Renal cortex interstitium (tissue), 11 donors: ENCODE data around the gene CCDC85B. TPM values are rescaled to one million over a fixed set of nuclear protein-coding genes. Genes with fewer than 3 reads are reported as not detected.

Experiments
- DNase-seq, 11 donors: peaks; one replicate each; pipeline ENCODE4 v3.0.0-alpha.2; 2013; ENCODE audit warnings: low read depth in 9 of 11, low spot score in 4 of 11; ENCODE audit errors: extremely low read depth in 1 of 11
- polyA plus RNA-seq, 3 donors: library from polyadenylated mRNA; unstranded; fragments of 120-200 nt; gene quantifications; one replicate each; pipeline ENCODE4 v1.2.1, GENCODE V29; 2013; ENCODE audit not compliant: insufficient read length in 3 of 3

CCDC85B gene
- polyA plus RNA-seq, 3 donors, result 5.7 to 17.4 (median 11.1) TPM

GRCh38 chr11:65917434-65918210 is 27.1 kb downstream of the CCDC85B start:
- DNase-seq, result no peak

GRCh38 chr11:65918211-65919140 is 28.0 kb downstream of the CCDC85B start, which contains the start of gene C11orf68:
TSS of gene C11orf68 (minus strand) at chr11:65919062. CDS start at chr11:65919031, 31 bp downstream.
- DNase-seq, result no peak

- DNase-seq, result peak; percentile 86 to 98 (median 96)
These were observed 28.7 kb downstream of the CCDC85B start, which contains the start of gene DRAP1 for GRCh38 chr11:65919141-65919572. TSS of gene DRAP1 (plus strand) at chr11:65919426. CDS start at chr11:65919502, 76 bp downstream.

GRCh38 chr11:65919573-65920371 is 29.3 kb downstream of the CCDC85B start:
- DNase-seq, result peak in 1 of 11 donors; percentile 26

- no peak for DNase-seq
These were observed 29.9 kb downstream of the CCDC85B start for GRCh38 chr11:65920372-65920802.

- DNase-seq, result no peak
These were observed 30.6 kb downstream of the CCDC85B start for GRCh38 chr11:65921033-65921555.

GRCh38 chr11:65921876-65922275 is 31.4 kb downstream of the CCDC85B start:
- DNase-seq, result no peak

GRCh38 chr11:65922565-65922964 is 32.1 kb downstream of the CCDC85B start:
- DNase-seq, result no peak

GRCh38 chr11:65925397-65925796 is 34.9 kb downstream of the CCDC85B start:
- DNase-seq, result no peak

GRCh38 chr11:65927904-65928397 is 37.5 kb downstream of the CCDC85B start:
- no peak for DNase-seq

GRCh38 chr11:65928667-65929066 is 38.2 kb downstream of the CCDC85B start:
- DNase-seq, result no peak

- DNase-seq, result no peak
These were observed 41.5 kb downstream of the CCDC85B start for GRCh38 chr11:65931773-65932557.

- DNase-seq, result no peak
These were observed 42.1 kb downstream of the CCDC85B start for GRCh38 chr11:65932558-65932919.

GRCh38 chr11:65934014-65934413 is 43.5 kb downstream of the CCDC85B start:
- no peak for DNase-seq

GRCh38 chr11:65937766-65938165 is 47.3 kb downstream of the CCDC85B start:
- no peak for DNase-seq
